Common myeloid progenitor, CD34-positive (primary cell): ENCODE results near the gene ARID4B.
"Not testable (repeated sequence)": the region's sequence is repeated elsewhere in the genome, so short reads cannot be mapped to it uniquely, and the experiment has no call there.

ENCODE experiments used
- CTCF ChIA-PET: fragments of 350-600 bp; sonication (Branson Sonifier 250); formaldehyde crosslinking; loops from one replicate; lab custom pipeline; 2021; ENCODE audit warnings: antibody characterized with exemption; lab: Charles Lee
- POLR2A ChIA-PET: fragments of 350-600 bp; sonication (Branson Sonifier 250); formaldehyde crosslinking; loops from one replicate; lab custom pipeline; 2021; ENCODE audit warnings: antibody characterized with exemption; lab: Charles Lee
- DNase-seq, 3 donors: peaks; one replicate each; pipeline versions ENCODE4 v3.0.0 to v3.0.0-alpha.2; 2013
- H3K27ac ChIP-seq, 2 experiments: 1 replicate in 1 of 2; 2 replicates in 1 of 2; pipeline ENCODE4 v1.7.0; 2013; ENCODE audit warnings: inconsistent platforms in 2 of 2, low read length in 2 of 2, mild to moderate bottlenecking in 2 of 2, low read depth in 1 of 2, moderate library complexity in 1 of 2; ENCODE audit not compliant: severe bottlenecking in 2 of 2, insufficient read depth in 1 of 2, poor library complexity in 1 of 2
- H3K27me3 ChIP-seq, 5 experiments: replicated peaks in 2 of 5; 1 replicate in 3 of 5; 2 replicates in 2 of 5; pipeline versions ENCODE4 v1.6.1 to v1.7.0; 2013; ENCODE audit warnings: low read length in 4 of 5, mild to moderate bottlenecking in 2 of 5, moderate library complexity in 2 of 5, inconsistent platforms in 1 of 5; ENCODE audit not compliant: insufficient read depth in 5 of 5, control insufficient read depth in 4 of 5
- H3K36me3 ChIP-seq, 4 experiments: 1 replicate in 2 of 4; 2 replicates in 2 of 4; pipeline versions ENCODE4 v1.6.1 to v1.7.0; 2013; ENCODE audit warnings: low read length in 3 of 4, control low read depth in 1 of 4, mild to moderate bottlenecking in 1 of 4; ENCODE audit not compliant: control insufficient read depth in 4 of 4, insufficient read depth in 4 of 4
- H3K4me1 ChIP-seq, 4 experiments: 1 replicate in 3 of 4; 2 replicates in 1 of 4; pipeline versions ENCODE4 v1.6.1 to v1.7.1; 2013; ENCODE audit warnings: low read length in 3 of 4, mild to moderate bottlenecking in 3 of 4, control low read depth in 1 of 4, inconsistent platforms in 1 of 4, moderate library complexity in 1 of 4; ENCODE audit not compliant: control insufficient read depth in 4 of 4, insufficient read depth in 4 of 4; ENCODE audit errors: control extremely low read depth in 1 of 4
- H3K4me3 ChIP-seq, 7 experiments: 1 replicate in 4 of 7; 2 replicates in 3 of 7; pipeline versions ENCODE4 v1.5.1 to v1.7.0; 2013; ENCODE audit warnings: mild to moderate bottlenecking in 7 of 7, low read length in 6 of 7, moderate library complexity in 6 of 7, inconsistent platforms in 2 of 7, low read depth in 2 of 7, control low read depth in 1 of 7; ENCODE audit not compliant: insufficient read depth in 4 of 7, control insufficient read depth in 1 of 7; ENCODE audit errors: extremely low read depth in 1 of 7
- H3K9me3 ChIP-seq, 5 experiments: 1 replicate in 4 of 5; 2 replicates in 1 of 5; pipeline versions ENCODE4 v1.6.1 to v1.7.1; 2013; ENCODE audit warnings: low read length in 4 of 5, mild to moderate bottlenecking in 2 of 5, inconsistent platforms in 1 of 5, low read depth in 1 of 5, moderate library complexity in 1 of 5; ENCODE audit not compliant: control insufficient read depth in 4 of 5, insufficient read depth in 2 of 5; ENCODE audit errors: control extremely low read depth in 1 of 5
- WGBS: methylation state at CpG from one replicate; pipeline ENCODE4 v1.1.5; 2013; ENCODE audit not compliant: insufficient coverage; 5-methylcytosine and 5-hydroxymethylcytosine counted together

The ARID4B gene

GRCh38 chr1:235283636-235284035, 44.3 kb downstream of the ARID4B start:
- WGBS: 99% methylated on average over 9 of the region's 13 CpGs
- POLR2A ChIA-PET: not testable (repeated sequence)

GRCh38 chr1:235280467-235280866, 47.5 kb downstream of the ARID4B start:
- Histone ChIP-seq H3K9me3 (no peaks in the 10 kb centered on the region), H3K4me1 (peaks cover 0 to 15% (median 6%) of the 10 kb centered on the region in 4 experiments), H3K27ac (no peak overlapping the region), H3K4me3 (no peak overlapping the region), H3K36me3 (no peaks in the 10 kb centered on the region), H3K27me3 (no peaks in the 10 kb centered on the region)
- ChIA-PET POLR2A (no interaction called here), CTCF (interaction anchor here (0.9 kb wide), 1 partner anchor 9 kb away, joined by 3 read pairs; no protein-coding TSS in a partner anchor)
- over 99% methylated on average over 13 of the region's 15 CpGs for WGBS
- no peak for DNase-seq

More at GRCh38 chr1:235283636-235284035, 44.3 kb downstream of the ARID4B start:
- not testable (repeated sequence) for H3K4me1 ChIP-seq, H3K9me3 ChIP-seq, H3K27me3 ChIP-seq, DNase-seq, H3K27ac ChIP-seq, H3K4me3 ChIP-seq, H3K36me3 ChIP-seq
- CTCF ChIA-PET: interaction anchor here (1.0 to 2.1 kb wide), 4 partner anchors 10 to 44 kb away, joined by 3 to 8 read pairs (median 4); no protein-coding TSS in a partner anchor

- no peak overlapping the region for H3K27ac ChIP-seq
- WGBS: 100% methylated on average over 1 of the region's 5 CpGs
- peaks cover 0 to 23% (median 13%) of the 10 kb centered on the region in 4 experiments for H3K4me1 ChIP-seq
- H3K4me3 ChIP-seq: no peak overlapping the region
- no peak for DNase-seq
- no peaks in the 10 kb centered on the region for H3K36me3 ChIP-seq
- POLR2A ChIA-PET: no interaction called here
- H3K27me3 ChIP-seq: no peaks in the 10 kb centered on the region
- CTCF ChIA-PET: interaction anchor here (0.8 to 1.2 kb wide), 3 partner anchors 9 to 16 kb away, joined by 3 read pairs; no protein-coding TSS in a partner anchor
- no peaks in the 10 kb centered on the region for H3K9me3 ChIP-seq
These were observed 48.3 kb downstream of the ARID4B start for GRCh38 chr1:235279694-235280093.

GRCh38 chr1:235278915-235279292, 49.1 kb downstream of the ARID4B start:
- peaks cover 0 to 25% (median 13%) of the 10 kb centered on the region in 4 experiments for H3K4me1 ChIP-seq
- no CpG with 5 or more reads among the region's 5 CpGs for WGBS
- CTCF ChIA-PET: interaction anchor here (0.8 to 1.2 kb wide), 2 partner anchors 15 to 16 kb away, joined by 3 read pairs; no protein-coding TSS in a partner anchor
- DNase-seq: no peak
- no peak overlapping the region for H3K4me3 ChIP-seq
- no peak overlapping the region for H3K27ac ChIP-seq
- POLR2A ChIA-PET: no interaction called here
- no peaks in the 10 kb centered on the region for H3K9me3 ChIP-seq
- no peaks in the 10 kb centered on the region for H3K36me3 ChIP-seq
- H3K27me3 ChIP-seq: no peaks in the 10 kb centered on the region

GRCh38 chr1:235278233-235278914, 49.6 kb downstream of the ARID4B start:
- ChIA-PET CTCF (no interaction called here), POLR2A (no interaction called here)
- H3K27me3 ChIP-seq: no peaks in the 10 kb centered on the region
- H3K36me3 ChIP-seq: no peaks in the 10 kb centered on the region
- no peaks in the 10 kb centered on the region for H3K9me3 ChIP-seq
- no peak overlapping the region for H3K4me3 ChIP-seq
- WGBS: 100% methylated on average over 1 of the region's 1 CpG
- H3K27ac ChIP-seq: no peak overlapping the region
- H3K4me1 ChIP-seq: peaks cover 0 to 25% (median 13%) of the 10 kb centered on the region in 4 experiments
- DNase-seq: no peak

GRCh38 chr1:235277709-235278108, 50.3 kb downstream of the ARID4B start:
- Histone ChIP-seq H3K4me3 (no peak overlapping the region), H3K27ac (no peak overlapping the region), H3K27me3 (no peaks in the 10 kb centered on the region), H3K4me1 (peaks cover 0 to 25% (median 17%) of the 10 kb centered on the region in 4 experiments), H3K9me3 (no peaks in the 10 kb centered on the region), H3K36me3 (no peaks in the 10 kb centered on the region)
- ChIA-PET CTCF (no interaction called here), POLR2A (no interaction called here)
- no peak for DNase-seq

- POLR2A ChIA-PET: no interaction called here
- DNase-seq: no peak
- Histone ChIP-seq H3K9me3 (no peaks in the 10 kb centered on the region), H3K4me3 (no peak overlapping the region), H3K27ac (no peak overlapping the region), H3K4me1 (peaks cover 0 to 29% (median 19%) of the 10 kb centered on the region in 4 experiments), H3K27me3 (no peaks in the 10 kb centered on the region), H3K36me3 (no peaks in the 10 kb centered on the region)
- CTCF ChIA-PET: interaction anchor here (0.8 to 3.3 kb wide), 9 partner anchors 9 to 54 kb away, joined by 3 to 15 read pairs (median 5); no protein-coding TSS in a partner anchor
- WGBS: 90% methylated on average over 2 of the region's 6 CpGs
These were observed 52.1 kb downstream of the ARID4B start for GRCh38 chr1:235275836-235276235.
